Peyer's patch (tissue), 4 donors: ENCODE measurements around the gene AGER.
A peak's percentile ranks its signal among the peaks of the same experiment; 100 is the strongest.

Experiments
- CTCF ChIP-seq, 6 experiments: fragments of 450-650 bp in 4 of 6; fragments of 200-600 bp in 2 of 6; sonication (generic) in 1 of 6; IDR thresholded peaks; one replicate each; pipeline ENCODE4 v1.5.1; 2017 to 2019; ENCODE audit warnings: antibody characterized with exemption in 6 of 6, mild to moderate bottlenecking in 3 of 6, moderate library complexity in 1 of 6
- POLR2A ChIP-seq, 2 donors: fragments of 450-650 bp; IDR thresholded peaks; one replicate each; pipeline ENCODE4 v1.5.1; 2017; ENCODE audit warnings: antibody characterized with exemption in 2 of 2, mild to moderate bottlenecking in 2 of 2, moderate library complexity in 2 of 2

DNA sequence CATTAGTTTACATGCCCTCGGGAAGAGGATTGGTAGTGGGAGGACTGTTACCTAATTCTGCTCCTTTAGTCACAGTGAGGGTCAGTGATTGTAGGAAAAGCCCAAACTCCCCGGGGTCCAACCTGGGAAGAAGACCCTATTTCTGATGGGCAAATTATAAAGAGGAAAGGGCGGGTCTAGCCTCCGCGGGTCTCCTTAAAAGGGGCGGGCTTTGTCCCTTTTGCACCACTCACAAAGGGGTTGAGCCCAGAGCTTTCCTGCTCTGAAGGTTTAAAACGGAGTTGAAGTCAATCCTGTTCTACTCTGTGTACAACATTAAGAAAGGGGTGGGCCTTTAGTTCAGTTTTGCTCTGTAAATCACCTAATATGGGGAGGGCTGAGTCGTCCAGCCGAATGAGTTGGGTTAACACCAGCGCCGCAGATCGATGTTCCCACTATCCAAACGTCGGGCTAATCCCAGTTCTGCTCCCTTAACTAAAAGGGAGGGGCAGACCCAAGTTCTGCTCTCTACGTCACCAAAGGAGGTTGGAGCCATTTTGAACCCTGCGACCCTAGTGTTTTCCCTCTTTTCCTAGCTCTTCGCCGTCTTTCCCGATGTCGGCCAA, 6.8 kb downstream of the AGER start:
- TF ChIP-seq CTCF (IDR thresholded peaks at IDR 0.05) (no peak), POLR2A (IDR thresholded peaks at IDR 0.05) (peak; percentile 26 to 29)
